GM19240 (cell line): ENCODE data around the gene CNN1.

Experiments used
- DNase-seq: peaks from one replicate; pipeline ENCODE4 v3.0.0; 2011; ENCODE audit warnings: low spot score; ENCODE audit not compliant: insufficient read length

Gene CNN1

GRCh38 chr19:11534538-11534937 lies 4.1 kb upstream of the CNN1 start:
- no peak for DNase-seq

- DNase-seq, result no peak
These were observed 3.7 kb upstream of the CNN1 start for GRCh38 chr19:11534948-11535347.

DNA sequence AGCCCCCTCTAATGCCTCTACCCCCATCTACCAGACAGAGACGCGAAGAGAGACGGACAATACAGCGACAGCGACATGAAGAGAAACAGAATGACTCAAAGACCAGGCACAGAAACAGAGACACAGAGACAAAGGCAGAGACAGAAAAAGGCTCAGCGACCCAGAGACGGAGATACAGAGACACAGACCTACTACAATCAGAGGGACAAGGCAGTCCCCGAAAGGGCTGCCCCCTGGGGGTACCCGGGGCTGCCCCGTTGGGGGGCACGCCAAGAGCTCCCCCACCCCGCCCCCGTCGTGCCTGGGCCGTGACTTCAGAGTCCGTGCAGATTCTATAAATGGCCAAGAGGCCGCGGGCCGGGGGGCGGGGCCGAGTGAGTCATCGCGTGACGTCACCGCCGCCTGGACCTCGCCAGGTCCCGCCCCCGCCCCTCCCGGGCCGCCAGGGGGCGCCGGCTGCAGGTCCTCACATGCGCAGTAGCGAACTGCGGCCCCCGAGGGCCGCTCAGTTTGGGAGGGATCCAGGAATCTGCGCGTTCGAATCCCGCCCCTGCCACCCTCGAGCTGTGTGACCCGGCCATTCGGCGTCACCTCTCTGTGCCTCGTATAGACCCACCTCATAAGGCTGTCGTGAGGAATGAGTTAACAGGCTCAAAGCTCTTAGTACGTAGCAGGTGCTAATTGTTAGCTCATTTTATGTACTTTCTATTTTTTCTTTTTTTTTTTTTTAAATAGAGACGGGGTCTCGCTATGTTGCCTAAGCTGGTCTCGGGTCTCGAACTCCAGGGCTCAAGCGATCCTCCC lies 2.7 kb upstream of the CNN1 start:
- DNase-seq, result peak; percentile 94

DNA sequence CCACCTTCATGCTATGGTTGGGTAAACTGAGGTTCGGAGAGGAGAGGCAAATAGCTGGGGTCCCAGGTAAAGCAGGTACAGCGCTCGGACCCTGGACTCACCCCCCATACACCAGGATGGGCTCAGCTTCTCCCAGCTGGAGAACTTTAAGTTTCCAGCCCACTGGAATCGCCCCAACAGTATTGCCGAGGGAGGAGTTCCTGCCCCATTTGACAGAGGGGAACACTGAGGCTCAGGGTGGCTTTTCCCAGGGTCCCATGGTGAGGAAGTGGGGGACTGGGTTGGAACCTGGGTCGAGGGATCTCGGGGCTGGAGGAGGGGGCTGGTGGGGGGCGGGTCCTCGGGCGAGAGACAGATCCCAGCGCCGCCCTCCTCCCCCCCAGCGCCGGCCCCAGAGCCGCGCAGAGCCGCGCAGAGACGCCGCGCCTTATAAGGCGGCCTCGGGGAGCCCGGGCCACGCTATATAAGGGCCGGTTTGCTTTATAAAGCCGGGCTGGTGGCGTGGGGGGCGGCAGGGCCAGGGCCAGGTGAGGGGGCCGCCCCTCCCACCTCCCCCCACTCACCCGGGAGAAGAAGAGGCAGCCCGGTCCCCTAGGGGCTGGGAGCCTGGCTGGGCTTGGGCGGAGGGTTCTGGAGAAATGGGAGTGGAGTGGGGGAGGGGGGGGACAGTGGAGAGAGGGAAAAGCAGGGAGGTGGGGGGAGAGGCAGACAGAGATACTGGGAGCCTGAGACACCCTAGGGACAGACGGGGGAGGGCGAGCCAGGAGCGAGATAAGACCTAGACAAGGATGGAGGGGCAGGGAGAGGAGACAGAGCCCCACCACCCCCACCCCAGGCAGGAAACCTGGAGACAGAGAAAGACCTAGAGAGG lies 1.1 kb downstream of the CNN1 start:
- no peak for DNase-seq

DNA sequence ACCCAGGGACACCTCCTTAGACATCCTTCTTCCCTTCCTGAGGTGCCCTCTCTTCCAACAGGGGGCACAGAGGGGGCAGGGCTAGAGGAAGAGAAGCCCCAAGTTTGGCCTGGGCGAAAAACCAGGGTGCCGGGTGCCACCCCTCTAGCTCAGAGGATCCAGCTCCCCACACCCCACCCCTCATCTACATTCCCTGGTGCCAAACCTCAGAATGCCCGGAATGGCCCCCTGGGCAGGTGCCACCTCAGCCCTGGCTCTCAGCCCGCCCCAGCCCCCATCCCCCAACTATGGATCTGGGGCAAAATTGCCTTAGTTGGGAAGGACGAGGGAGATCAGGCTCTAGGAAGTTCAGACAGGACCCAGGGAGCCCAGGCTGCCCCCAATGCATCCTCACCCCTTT lies 2.0 kb downstream of the CNN1 start:
- DNase-seq, result no peak

DNA sequence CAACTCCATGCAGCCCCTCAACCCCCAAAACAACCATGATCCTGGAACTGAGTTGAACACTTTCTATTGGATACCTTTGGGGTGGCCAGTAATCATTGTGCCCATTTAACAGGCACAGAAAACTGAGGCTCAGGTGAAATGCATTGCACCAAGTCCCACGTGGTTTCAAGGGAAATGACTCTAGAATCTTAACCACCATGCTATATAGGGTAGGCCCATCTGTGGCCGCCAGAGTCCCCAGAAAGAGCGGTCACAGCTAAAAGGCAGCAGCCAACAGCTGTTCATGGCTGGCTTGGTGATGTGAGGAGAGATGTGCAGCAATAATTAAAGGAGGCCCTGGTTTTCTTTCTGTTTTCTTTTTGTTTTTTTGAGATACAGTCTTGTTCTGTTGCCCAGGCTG lies 2.6 kb downstream of the CNN1 start:
- DNase-seq, result no peak

- DNase-seq, result no peak
These were observed 9.5 kb downstream of the CNN1 start for GRCh38 chr19:11547929-11548700.

GRCh38 chr19:11549386-11549953 lies 10.8 kb downstream of the CNN1 start:
- no peak for DNase-seq

DNA sequence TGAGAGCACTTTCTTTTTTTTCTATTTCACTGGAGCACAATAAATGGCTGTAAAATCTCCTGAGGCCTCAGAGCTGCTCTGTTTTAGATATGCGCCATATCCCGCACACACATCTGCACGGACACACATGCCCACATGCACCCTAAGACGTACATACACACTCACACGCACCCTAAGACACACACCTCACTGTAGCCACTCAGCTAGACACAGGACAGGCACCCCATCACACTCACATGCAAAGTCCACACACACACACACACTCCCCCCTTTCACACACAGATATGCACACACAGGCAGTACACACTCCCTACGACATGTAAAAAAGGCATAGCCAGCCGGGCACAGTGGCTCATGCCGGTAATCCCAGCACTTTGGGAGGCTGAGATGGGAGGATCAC lies 11.6 kb downstream of the CNN1 start:
- no peak for DNase-seq

- DNase-seq, result no peak
These were observed 13.1 kb downstream of the CNN1 start for GRCh38 chr19:11551603-11552235.

- DNase-seq, result no peak
These were observed 14.2 kb downstream of the CNN1 start for GRCh38 chr19:11552666-11553372.

GRCh38 chr19:11554160-11554559 lies 15.5 kb downstream of the CNN1 start:
- no peak for DNase-seq

DNA sequence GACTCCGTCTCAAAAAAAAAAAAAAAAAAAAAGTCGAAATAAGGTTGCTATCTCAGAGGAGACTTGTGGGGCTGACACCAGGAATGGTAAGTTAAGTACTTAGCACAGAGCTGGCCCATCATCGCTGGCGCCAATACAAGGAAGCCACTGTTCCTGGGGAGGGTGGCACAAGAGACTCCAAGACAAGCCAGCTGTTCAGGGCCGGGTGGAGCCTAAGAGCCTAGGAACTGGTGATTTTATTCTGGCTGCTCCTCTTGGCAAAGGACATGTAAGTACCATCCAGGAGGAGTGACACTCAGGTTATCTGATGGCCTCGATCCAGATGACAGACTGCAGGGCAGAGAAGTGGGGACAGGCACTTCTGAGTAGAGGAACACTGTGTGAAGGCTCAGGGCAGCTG lies 16.6 kb downstream of the CNN1 start:
- no peak for DNase-seq

GRCh38 chr19:11556634-11557420 lies 18.2 kb downstream of the CNN1 start:
- DNase-seq, result no peak

GRCh38 chr19:11558881-11559828 lies 20.5 kb downstream of the CNN1 start, which contains the start of gene ELOF1:
TSS of gene ELOF1 (minus strand) at chr19:11559230. CDS start at chr19:11554347, 4,883 bp downstream.
- DNase-seq, result peak; percentile 97

GRCh38 chr19:11560404-11561051 lies 21.9 kb downstream of the CNN1 start:
- peak; percentile 45 for DNase-seq

DNA sequence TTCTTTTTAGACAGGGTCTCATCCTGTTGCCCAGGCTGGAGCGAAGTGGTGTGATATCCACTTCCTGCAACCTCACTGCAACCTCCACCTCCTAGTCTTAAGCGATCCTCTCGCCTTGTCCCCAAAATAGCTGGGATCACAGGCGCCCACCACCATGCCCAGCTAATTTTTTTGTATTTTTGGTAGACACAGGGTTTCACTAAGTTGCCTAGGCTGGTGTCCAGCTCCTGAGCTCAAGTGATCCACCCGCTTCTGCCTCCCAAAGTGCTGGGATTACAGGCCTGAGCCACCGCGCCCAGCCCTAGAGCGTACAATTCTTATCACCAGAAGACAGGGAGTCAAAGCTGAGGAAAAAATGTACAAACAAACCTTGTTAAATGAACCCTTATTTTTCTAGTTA lies 24.9 kb downstream of the CNN1 start:
- DNase-seq, result no peak
